PFSK-1 (cell line): ENCODE data around the gene KCNIP3. TPM values are rescaled to one million over a fixed set of nuclear protein-coding genes. Genes with fewer than 3 reads are reported as not detected.

ENCODE experiments used
- FOXP2 ChIP-seq: optimal IDR thresholded peaks from 2 replicates; pipeline ENCODE3; 2011; ENCODE audit warnings: borderline replicate concordance, control low read depth, inconsistent platforms; ENCODE audit not compliant: insufficient read depth; ENCODE audit errors: extremely low read length, extremely low read depth
- POLR2AphosphoS5 ChIP-seq: IDR thresholded peaks from 2 replicates; pipeline ENCODE4 v1.6.1; 2012; ENCODE audit warnings: low read depth, mild to moderate bottlenecking, control low read depth, low read length, moderate library complexity
- REST ChIP-seq, 2 experiments: IDR thresholded peaks; 2 replicates each; pipeline versions ENCODE4 v1.6.1 to v1.8.0; 2011 to 2012; ENCODE audit warnings: low read depth in 2 of 2, low read length in 2 of 2, control low read depth in 1 of 2, inconsistent platforms in 1 of 2, mild to moderate bottlenecking in 1 of 2, moderate library complexity in 1 of 2; ENCODE audit not compliant: insufficient read depth in 1 of 2
- SIN3A ChIP-seq: IDR thresholded peaks from 2 replicates; pipeline ENCODE4 v1.6.1; 2012; ENCODE audit warnings: mild to moderate bottlenecking, low read length, moderate library complexity, borderline replicate concordance; ENCODE audit not compliant: insufficient read depth
- TAF1 ChIP-seq: IDR thresholded peaks from 2 replicates; pipeline ENCODE4 v1.6.1; 2012; ENCODE audit warnings: low read length, control low read depth, borderline replicate concordance; ENCODE audit not compliant: insufficient read depth
- polyA plus RNA-seq: library from polyadenylated mRNA; unstranded; fragments of >200 nt; gene quantifications from one replicate; pipeline ENCODE4 v1.2.1, GENCODE V29; 2012; ENCODE audit warnings: low read depth, missing spikeins; ENCODE audit not compliant: insufficient read length

The KCNIP3 gene
- 2.4 TPM for polyA plus RNA-seq

GRCh38 chr2:95296880-95297487, at the start of gene KCNIP3:
Gene KCNIP3, plus strand, starts transcription at chr2:95297347. Its CDS starts 92 bp downstream, at chr2:95297439.
- TF ChIP-seq POLR2AphosphoS5 (no peak), TAF1 (no peak), FOXP2 (no peak)

GRCh38 chr2:95258271-95258670, 38.9 kb upstream of the KCNIP3 start:
- TF ChIP-seq POLR2AphosphoS5 = no peak
- no peak for TF ChIP-seq SIN3A
- no peak for TF ChIP-seq TAF1
- no peak for TF ChIP-seq FOXP2
- TF ChIP-seq REST (IDR thresholded peaks at IDR 0.05; ENCODE audit: insufficient read depth in 1 of 2, low read depth in 2 of 2, low read length in 2 of 2) = no peak

- TF ChIP-seq SIN3A (no peak), TAF1 (no peak)
These were observed 36.8 kb upstream of the KCNIP3 start for GRCh38 chr2:95260028-95261023.

GRCh38 chr2:95261602-95262001, 35.5 kb upstream of the KCNIP3 start:
- TF ChIP-seq REST (IDR thresholded peaks at IDR 0.05; ENCODE audit: insufficient read depth in 1 of 2, low read depth in 2 of 2, low read length in 2 of 2) (no peak), FOXP2 (no peak), SIN3A (no peak), TAF1 (no peak), POLR2AphosphoS5 (no peak)

GRCh38 chr2:95262896-95263542, 34.1 kb upstream of the KCNIP3 start:
- no peak for TF ChIP-seq TAF1
- no peak for TF ChIP-seq POLR2AphosphoS5
- no peak for TF ChIP-seq FOXP2
- no peak for TF ChIP-seq REST (IDR thresholded peaks at IDR 0.05; ENCODE audit: insufficient read depth in 1 of 2, low read depth in 2 of 2, low read length in 2 of 2)
- no peak for TF ChIP-seq SIN3A
